Smooth muscle cell (in vitro differentiated cells): ENCODE measurements around the gene MEGF6. TPM values are rescaled to one million over a fixed set of nuclear protein-coding genes. Genes with fewer than 3 reads are reported as not detected.
"Not testable (repeated sequence)": the region's sequence is repeated elsewhere in the genome, so short reads cannot be mapped to it uniquely, and the experiment has no call there.

Source experiments
- DNase-seq: peaks from one replicate; lab custom pipeline; 2025; ENCODE audit not compliant: unreplicated experiment; lab: John Stamatoyannopoulos, UW
- H2AFZ ChIP-seq: fragments of 200-600 bp; sonication (generic); 2 replicates; pipeline ENCODE4 v1.6.0; 2016; ENCODE audit warnings: antibody characterized with exemption, low read depth, mild to moderate bottlenecking
- H3F3A ChIP-seq: fragments of 200-600 bp; sonication (generic); 2 replicates; pipeline ENCODE4 v1.6.0; 2017; ENCODE audit warnings: antibody characterized with exemption, low read depth
- H3K27ac ChIP-seq: fragments of 200-600 bp; sonication (generic); 2 replicates; pipeline ENCODE4 v1.5.1; 2016; ENCODE audit warnings: low read depth, mild to moderate bottlenecking
- H3K27me3 ChIP-seq: fragments of 200-600 bp; sonication (generic); 2 replicates; pipeline ENCODE4 v1.6.1; 2016; ENCODE audit warnings: low read depth, mild to moderate bottlenecking
- H3K36me3 ChIP-seq: fragments of 200-600 bp; sonication (generic); 2 replicates; pipeline ENCODE4 v1.5.1; 2016; ENCODE audit warnings: low read depth
- H3K4me1 ChIP-seq: fragments of 200-600 bp; sonication (generic); 2 replicates; pipeline ENCODE4 v1.5.1; 2016; ENCODE audit warnings: low read depth
- H3K4me2 ChIP-seq: fragments of 200-600 bp; sonication (generic); 2 replicates; pipeline ENCODE4 v1.6.0; 2016; ENCODE audit warnings: mild to moderate bottlenecking
- H3K4me3 ChIP-seq: fragments of 200-600 bp; sonication (generic); 2 replicates; pipeline ENCODE4 v1.5.1; 2016; ENCODE audit warnings: mild to moderate bottlenecking
- H3K79me2 ChIP-seq: fragments of 200-600 bp; sonication (generic); 2 replicates; pipeline ENCODE4 v1.6.0; 2016; ENCODE audit warnings: low read depth, mild to moderate bottlenecking
- H3K9ac ChIP-seq: fragments of 200-600 bp; sonication (generic); 2 replicates; pipeline ENCODE4 v1.6.0; 2016; ENCODE audit warnings: low read depth
- H3K9me3 ChIP-seq: fragments of 200-600 bp; sonication (generic); replicated peaks from 2 replicates; pipeline ENCODE4 v1.5.1; 2016; ENCODE audit warnings: low read depth
- H4K20me1 ChIP-seq: fragments of 200-600 bp; sonication (generic); 2 replicates; pipeline ENCODE4 v1.6.0; 2016; ENCODE audit warnings: low read depth
- CTCF ChIP-seq: fragments of 200-600 bp; sonication (generic); IDR thresholded peaks from 2 replicates; pipeline ENCODE4 v1.5.1; 2017; ENCODE audit warnings: borderline replicate concordance, mild to moderate bottlenecking, antibody characterized with exemption; ENCODE audit not compliant: insufficient read depth, poor library complexity, severe bottlenecking
- WGBS: methylation state at CpG from one replicate; pipeline ENCODE4 v1.1.7; 2016; ENCODE audit warnings: low lambda C conversion rate; 5-methylcytosine and 5-hydroxymethylcytosine counted together
- polyA plus RNA-seq: library from polyadenylated mRNA; unstranded; fragments of >200 nt; fragmentation: Nextera tagmentation; extraction: Ambion mirVana; gene quantifications from 2 replicates; pipeline ENCODE4 v1.2.1, GENCODE V29; 2016
- total RNA-seq: library from RNA; depleted of rRNA; stranded (reverse); fragments of >200 nt; gene quantifications from 2 replicates; pipeline ENCODE4 v1.2.3, GENCODE V29; 2014

The MEGF6 gene
- total and polyA plus RNA-seq, 2 experiments from 2014 or later, result 6.5 to 12.8 TPM

GRCh38 chr1:3573500-3573899, 37.8 kb downstream of the MEGF6 start:
- no peak overlapping the region for H3K4me2 ChIP-seq
- DNase-seq, result no peak
- no peak overlapping the region for H3K27ac ChIP-seq
- no peak overlapping the region for H3K9ac ChIP-seq
- H2AFZ ChIP-seq, result no peak overlapping the region
- H4K20me1 ChIP-seq, result no peaks in the 10 kb centered on the region
- 80% methylated on average over 9 of the region's 9 CpGs for WGBS
- no peaks in the 10 kb centered on the region for H3K36me3 ChIP-seq
- no peaks in the 10 kb centered on the region for H3F3A ChIP-seq
- no peaks in the 10 kb centered on the region for H3K9me3 ChIP-seq
- no peaks in the 10 kb centered on the region for H3K27me3 ChIP-seq
- H3K4me3 ChIP-seq, result no peak overlapping the region
- TF ChIP-seq CTCF, result no peak
- no peaks in the 10 kb centered on the region for H3K79me2 ChIP-seq
- no peaks in the 10 kb centered on the region for H3K4me1 ChIP-seq

- not testable (repeated sequence) for H3K9me3 ChIP-seq, H3K4me2 ChIP-seq, H3F3A ChIP-seq, H3K4me1 ChIP-seq, H3K27ac ChIP-seq, H3K27me3 ChIP-seq, DNase-seq, H3K36me3 ChIP-seq, H3K4me3 ChIP-seq, H4K20me1 ChIP-seq, H3K9ac ChIP-seq, H2AFZ ChIP-seq, H3K79me2 ChIP-seq
- 82% methylated on average over 1 of the region's 1 CpG for WGBS
Observed at GRCh38 chr1:3572638-3573037, 38.7 kb downstream of the MEGF6 start.

- Histone ChIP-seq H3K9me3 (no peaks in the 10 kb centered on the region), H3K79me2 (no peaks in the 10 kb centered on the region), H3K4me3 (no peak overlapping the region), H3K27me3 (no peaks in the 10 kb centered on the region), H4K20me1 (no peaks in the 10 kb centered on the region), H3K4me2 (no peak overlapping the region), H3K36me3 (no peaks in the 10 kb centered on the region), H2AFZ (no peak overlapping the region), H3F3A (no peaks in the 10 kb centered on the region), H3K27ac (no peak overlapping the region), H3K4me1 (no peaks in the 10 kb centered on the region), H3K9ac (no peak overlapping the region)
- 93% methylated on average over 6 of the region's 6 CpGs for WGBS
- DNase-seq, result no peak
- no peak for TF ChIP-seq CTCF
Observed at GRCh38 chr1:3571263-3571662, 40.0 kb downstream of the MEGF6 start.

- DNase-seq, result no peak
- Histone ChIP-seq H3K4me3 (no peak overlapping the region), H4K20me1 (no peaks in the 10 kb centered on the region), H3F3A (no peaks in the 10 kb centered on the region), H3K79me2 (no peaks in the 10 kb centered on the region), H2AFZ (no peak overlapping the region), H3K27me3 (no peaks in the 10 kb centered on the region), H3K27ac (no peak overlapping the region), H3K9ac (no peak overlapping the region), H3K4me1 (no peaks in the 10 kb centered on the region), H3K36me3 (no peaks in the 10 kb centered on the region), H3K9me3 (no peaks in the 10 kb centered on the region), H3K4me2 (no peak overlapping the region)
- TF ChIP-seq CTCF, result no peak
- 85% methylated on average over 21 of the region's 21 CpGs for WGBS
Observed at GRCh38 chr1:3570066-3570986, 41.0 kb downstream of the MEGF6 start.
